ENCODE results near the gene TLE7. TPM values are rescaled to one million over a fixed set of nuclear protein-coding genes. Genes with fewer than 3 reads are reported as not detected.

TLE7 gene
- not detected in 2 replicates for total RNA-seq

DNA sequence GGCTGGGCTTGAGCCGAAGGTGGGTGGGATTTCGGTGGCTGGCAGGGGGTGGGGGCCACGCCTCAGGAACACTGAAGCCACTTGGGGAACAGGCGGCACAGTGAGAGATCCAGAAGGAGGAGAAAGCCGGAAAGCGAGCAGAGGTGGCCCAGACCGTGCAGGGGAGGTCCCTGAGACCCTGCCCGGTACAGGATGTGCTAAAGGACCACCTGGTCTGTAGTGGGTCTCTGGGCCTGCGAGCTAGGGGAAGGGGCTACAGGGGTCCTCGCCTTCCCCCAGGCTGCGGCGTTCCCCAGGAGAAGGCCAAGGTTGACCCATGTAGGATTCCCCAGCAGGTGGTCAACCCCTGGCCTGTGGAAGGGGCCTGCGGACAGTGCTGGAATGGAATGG is at the start of gene TLE7:
TLE7 (minus strand) TSS at position 4 of the 390 bp plus-strand sequence. CDS start 8,730 bp downstream, outside the sequence.

DNA sequence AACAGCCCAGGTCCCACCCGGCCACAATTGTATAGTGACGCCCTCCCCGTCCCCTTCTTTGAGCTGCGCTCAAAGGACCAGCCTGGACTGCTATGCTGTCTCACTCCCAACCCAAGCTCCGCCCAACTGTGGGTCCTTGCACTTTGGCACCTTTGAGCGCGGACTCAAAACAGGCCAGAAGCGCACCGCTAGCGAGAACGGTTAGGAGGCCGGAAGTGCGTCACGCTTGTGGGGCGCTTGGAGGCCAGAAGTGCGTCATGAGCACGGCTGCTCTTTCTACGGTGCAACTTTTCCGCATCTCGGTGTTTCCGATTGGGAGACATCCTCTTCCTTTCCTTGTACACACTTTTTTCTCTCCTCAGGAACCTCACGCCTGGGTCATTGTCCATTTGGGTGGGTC is 47.3 kb upstream of the TLE7 start, which contains the start of gene ZNF19:
ZNF19 (minus strand) TSS at position 203 of the 400 bp plus-strand sequence. CDS start 7,210 bp downstream, outside the sequence.

DNA sequence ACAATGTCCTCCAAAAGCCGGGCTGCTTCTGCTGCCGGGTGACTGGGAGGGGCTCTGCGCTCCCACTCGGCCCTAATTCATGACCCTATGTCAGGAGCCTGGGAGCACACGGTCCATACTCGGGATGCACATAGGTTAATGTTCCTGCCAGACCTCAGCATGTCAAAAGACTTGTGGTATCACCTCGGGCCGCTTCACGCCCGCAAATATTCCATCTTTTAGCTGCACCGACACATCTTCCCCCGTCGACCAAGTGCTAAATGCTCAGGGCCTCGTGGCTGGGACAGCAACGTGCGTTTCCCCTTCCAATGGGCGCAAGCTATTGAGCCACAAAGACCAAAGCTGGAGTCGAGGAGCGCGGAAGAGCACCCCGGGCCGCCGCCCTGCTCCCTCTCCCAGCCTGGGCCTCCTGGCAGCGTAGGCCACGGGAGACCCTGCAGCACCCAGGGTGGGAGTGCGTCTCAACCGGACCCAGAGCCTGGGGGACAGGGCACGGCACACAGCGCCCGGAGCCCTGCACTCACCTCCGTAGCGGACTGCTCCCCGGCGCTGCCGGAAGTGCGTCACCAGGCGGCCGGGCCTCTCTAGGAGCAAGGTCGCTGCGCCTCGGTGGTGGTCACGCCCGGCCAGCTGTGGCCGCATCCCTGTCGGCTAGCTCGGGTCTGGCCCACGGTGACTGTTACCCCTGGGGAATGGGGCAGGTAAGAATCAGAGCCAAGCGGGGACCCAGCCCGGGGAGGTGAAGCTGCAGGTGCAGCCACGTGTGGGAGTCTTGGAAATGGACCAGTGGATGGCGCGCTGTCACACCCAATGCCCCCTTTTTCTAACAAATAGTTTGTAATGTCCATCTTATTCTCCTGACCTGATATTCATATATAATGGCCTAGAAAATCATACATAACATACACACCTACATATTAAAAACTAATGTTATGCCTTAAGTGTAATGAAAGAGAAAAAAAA is 20.1 kb upstream of the TLE7 start, which contains the start of gene ZNF23:
ZNF23 (minus strand) TSS at position 562 of the 963 bp plus-strand sequence. CDS start 5,451 bp downstream, outside the sequence.

Other genes starting within 250 kb of the TLE7 start
- under 0.01 TPM in 1 of 2 replicates, not detected in the other for gene HYDIN, start 211.3 kb downstream of the TLE7 start, total RNA-seq
- 20.8 and 26.9 TPM in 2 replicates for gene CMTR2, start 152.7 kb downstream of the TLE7 start, total RNA-seq
- gene CALB2, start 83.3 kb downstream of the TLE7 start, total RNA-seq, result not detected in 2 replicates
- 4.2 and 7.2 TPM in 2 replicates for gene ZNF23, start 20.2 kb upstream of the TLE7 start, total RNA-seq
- 0.94 and 1.5 TPM in 2 replicates for gene ZNF19, start 47.3 kb upstream of the TLE7 start, total RNA-seq
- gene CHST4, start 84.4 kb upstream of the TLE7 start, total RNA-seq, result not detected in 2 replicates
- not detected in 2 replicates for gene TAT, start 135.0 kb upstream of the TLE7 start, total RNA-seq
- gene MARVELD3, start 184.1 kb upstream of the TLE7 start, total RNA-seq, result not detected in 2 replicates